H1 (cell line): ENCODE measurements around the gene ISOC2.

Experiments used
- CTCF ChIP-seq, 3 experiments: IDR thresholded peaks; 1 replicate in 2 of 3; 2 replicates in 1 of 3; pipeline versions ENCODE4 v1.5.1 to v1.6.1; 2011; ENCODE audit warnings: low read length in 3 of 3, mild to moderate bottlenecking in 3 of 3, inconsistent platforms in 2 of 3, low read depth in 1 of 3, moderate library complexity in 1 of 3; ENCODE audit not compliant: insufficient read depth in 1 of 3; ENCODE audit errors: control extremely low read depth in 1 of 3
- EP300 ChIP-seq, 2 experiments: IDR thresholded peaks; 1 replicate in 1 of 2; 2 replicates in 1 of 2; pipeline ENCODE4 v1.6.1; 2011 to 2012; ENCODE audit warnings: low read depth in 2 of 2, low read length in 2 of 2, mild to moderate bottlenecking in 2 of 2, borderline replicate concordance in 1 of 2, inconsistent platforms in 1 of 2, moderate library complexity in 1 of 2
- JUND ChIP-seq: IDR thresholded peaks from 2 replicates; pipeline ENCODE4 v1.6.1; 2011; ENCODE audit warnings: mild to moderate bottlenecking, improper control_type of control experiment, low read length
- KDM5A ChIP-seq: fragments of 200-600 bp; IDR thresholded peaks from 2 replicates; pipeline ENCODE4 v1.7.1; 2012; ENCODE audit warnings: mild to moderate bottlenecking, low read length, inconsistent platforms, mixed read lengths
- MAX ChIP-seq: IDR thresholded peaks from 2 replicates; pipeline ENCODE4 v1.6.1; 2012; ENCODE audit warnings: inconsistent platforms
- NRF1 ChIP-seq: IDR thresholded peaks from 2 replicates; pipeline ENCODE4 v1.6.1; 2011; ENCODE audit warnings: mild to moderate bottlenecking, low read depth, low read length, improper control_type of control experiment
- RAD21 ChIP-seq, 2 experiments: IDR thresholded peaks in 1 of 2; conservative IDR thresholded peaks in 1 of 2; 2 replicates each; pipeline ENCODE4 v1.6.1; 2011; ENCODE audit warnings: low read depth in 2 of 2, low read length in 2 of 2, improper control_type of control experiment in 1 of 2, inconsistent platforms in 1 of 2, mild to moderate bottlenecking in 1 of 2, moderate library complexity in 1 of 2
- SRF ChIP-seq: IDR thresholded peaks from 2 replicates; pipeline ENCODE4 v1.6.1; 2011; ENCODE audit warnings: mild to moderate bottlenecking, low read depth, low read length, moderate library complexity
- SUZ12 ChIP-seq: fragments of 200-600 bp; sonication (generic); IDR thresholded peaks from 2 replicates; pipeline ENCODE4 v1.6.1; 2012; ENCODE audit warnings: mild to moderate bottlenecking, inconsistent platforms, low read length, moderate library complexity, mixed read lengths
- TAF1 ChIP-seq: IDR thresholded peaks from 2 replicates; pipeline ENCODE4 v1.6.1; 2011; ENCODE audit warnings: mild to moderate bottlenecking, low read depth, low read length
- TBP ChIP-seq: IDR thresholded peaks from 2 replicates; pipeline ENCODE4 v1.6.1; 2011; ENCODE audit warnings: low read depth, low read length, improper control_type of control experiment
- ZNF274 ChIP-seq: IDR thresholded peaks from 2 replicates; pipeline ENCODE4 v1.7.0; 2012; ENCODE audit warnings: low read length, borderline replicate concordance; ENCODE audit errors: extremely low read depth

GRCh38 chr19:55486971-55487923, 25.8 kb upstream of the ISOC2 start:
- no peak for TF ChIP-seq NRF1
- TF ChIP-seq KDM5A = no peak
- no peak for TF ChIP-seq JUND
- no peak for TF ChIP-seq TAF1
- no peak for TF ChIP-seq RAD21 (IDR thresholded peaks at IDR 0.05 in 1 of 2, conservative IDR thresholded peaks at IDR 0.05 in 1 of 2; ENCODE audit: low read depth in 2 of 2, low read length in 2 of 2)
- TF ChIP-seq SRF = no peak
- no peak for TF ChIP-seq SUZ12
- no peak for TF ChIP-seq MAX
- no peak for TF ChIP-seq CTCF (IDR thresholded peaks at IDR 0.05; ENCODE audit: control extremely low read depth in 1 of 3, insufficient read depth in 1 of 3, low read depth in 1 of 3, low read length in 3 of 3)
- TF ChIP-seq ZNF274 = no peak
- no peak for TF ChIP-seq TBP
- TF ChIP-seq EP300 (IDR thresholded peaks at IDR 0.05; ENCODE audit: borderline replicate concordance in 1 of 2, low read depth in 2 of 2, low read length in 2 of 2) = no peak
